Testis (tissue), 3 donors: ENCODE results near the gene CBX7. TPM values are rescaled to one million over a fixed set of nuclear protein-coding genes. Genes with fewer than 3 reads are reported as not detected.
A peak's percentile ranks its signal among the peaks of the same experiment; 100 is the strongest.

Source experiments
- DNase-seq: peaks from one replicate; pipeline ENCODE4 v3.0.0-alpha.2; 2019
- H3K27ac ChIP-seq, 2 donors: fragments of 200-600 bp; sonication (generic); one replicate each; pipeline ENCODE4 v1.5.1; 2019
- H3K27me3 ChIP-seq: fragments of 200-600 bp; sonication (generic); one replicate; pipeline ENCODE4 v1.5.1; 2019
- H3K36me3 ChIP-seq: fragments of 200-600 bp; sonication (generic); one replicate; pipeline ENCODE4 v1.5.1; 2017; ENCODE audit warnings: low read depth; ENCODE audit errors: missing control alignments
- H3K4me1 ChIP-seq: fragments of 200-600 bp; sonication (generic); one replicate; pipeline ENCODE4 v1.5.1; 2019
- H3K4me3 ChIP-seq, 2 donors: fragments of 200-600 bp; sonication (generic); one replicate each; pipeline ENCODE4 v1.5.1; 2017 to 2019
- H3K9me3 ChIP-seq: fragments of 200-600 bp; sonication (generic); one replicate; pipeline ENCODE4 v1.5.1; 2017
- POLR2A ChIP-seq: fragments of 450-650 bp; IDR thresholded peaks from one replicate; pipeline ENCODE4 v1.6.1; 2017; ENCODE audit warnings: antibody characterized with exemption, mild to moderate bottlenecking, moderate library complexity
- WGBS, 2 donors: methylation state at CpG; one replicate each; pipeline ENCODE4 v1.1.5; 2018; 5-methylcytosine and 5-hydroxymethylcytosine counted together
- intact Hi-C: fragments of 100-400 bp; cut with DNase I; formaldehyde crosslinking; loops from one replicate; pipeline ENCODE4 v1.15.1; 2023; ENCODE audit warnings: low total_unique reads
- polyA plus RNA-seq: library from polyadenylated mRNA; stranded (reverse); fragments of 350-450 nt; fragmentation: Illumina TruSeq; extraction: RNeasy Lipid Tissue Mini Kit (QIAGEN cat#74804); gene quantifications from one replicate; pipeline ENCODE4 v1.2.3, GENCODE V29; 2014; ENCODE audit warnings: low read depth, low replicate concordance; ENCODE audit not compliant: insufficient read depth
- total RNA-seq, 2 donors: library from RNA; depleted of rRNA; stranded (reverse); fragments of >200 nt; gene quantifications; one replicate each; pipeline ENCODE4 v1.2.3, GENCODE V29; 2016
- TF ChIP-seq, protein P1 (sequence below), 3 experiments: fragments of 450-650 bp in 2 of 3; fragments of 200-600 bp in 1 of 3; sonication (generic) in 1 of 3; IDR thresholded peaks; one replicate each; pipeline ENCODE4 v1.5.1; 2016 to 2019; ENCODE audit warnings: antibody characterized with exemption in 3 of 3, mild to moderate bottlenecking in 2 of 3, moderate library complexity in 1 of 3

The CBX7 gene
- total and polyA plus RNA-seq, 3 donors from 2014 or later, result 25.7 to 62.8 (median 51.3) TPM

- 76 to 77% methylated on average over 15 to 16 of the region's 16 CpGs for WGBS, 2 donors
- Histone ChIP-seq H3K9me3 (no peaks in the 10 kb centered on the region), H3K36me3 (no peaks in the 10 kb centered on the region), H3K4me1 (peaks cover 24% of the 10 kb centered on the region), H3K27me3 (no peaks in the 10 kb centered on the region), H3K4me3 (no peak overlapping the region), H3K27ac (peak overlapping the region; percentile 97 to 98)
- intact Hi-C loops, result no loop called here
- no peak for TF ChIP-seq POLR2A
- TF ChIP-seq, protein P1, sequence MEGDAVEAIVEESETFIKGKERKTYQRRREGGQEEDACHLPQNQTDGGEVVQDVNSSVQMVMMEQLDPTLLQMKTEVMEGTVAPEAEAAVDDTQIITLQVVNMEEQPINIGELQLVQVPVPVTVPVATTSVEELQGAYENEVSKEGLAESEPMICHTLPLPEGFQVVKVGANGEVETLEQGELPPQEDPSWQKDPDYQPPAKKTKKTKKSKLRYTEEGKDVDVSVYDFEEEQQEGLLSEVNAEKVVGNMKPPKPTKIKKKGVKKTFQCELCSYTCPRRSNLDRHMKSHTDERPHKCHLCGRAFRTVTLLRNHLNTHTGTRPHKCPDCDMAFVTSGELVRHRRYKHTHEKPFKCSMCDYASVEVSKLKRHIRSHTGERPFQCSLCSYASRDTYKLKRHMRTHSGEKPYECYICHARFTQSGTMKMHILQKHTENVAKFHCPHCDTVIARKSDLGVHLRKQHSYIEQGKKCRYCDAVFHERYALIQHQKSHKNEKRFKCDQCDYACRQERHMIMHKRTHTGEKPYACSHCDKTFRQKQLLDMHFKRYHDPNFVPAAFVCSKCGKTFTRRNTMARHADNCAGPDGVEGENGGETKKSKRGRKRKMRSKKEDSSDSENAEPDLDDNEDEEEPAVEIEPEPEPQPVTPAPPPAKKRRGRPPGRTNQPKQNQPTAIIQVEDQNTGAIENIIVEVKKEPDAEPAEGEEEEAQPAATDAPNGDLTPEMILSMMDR (IDR thresholded peaks at IDR 0.05), result no peak
- no peak for DNase-seq
Observed at GRCh38 chr22:39149915-39150847, 2.3 kb downstream of the CBX7 start.

GRCh38 chr22:39148727-39149535 lies 3.5 kb downstream of the CBX7 start:
- intact Hi-C loops, result no loop called here
- peak overlapping the region; percentile 74 to 98 for H3K27ac ChIP-seq
- H3K4me1 ChIP-seq, result peaks cover 33% of the 10 kb centered on the region
- no peaks in the 10 kb centered on the region for H3K36me3 ChIP-seq
- WGBS, 2 donors, result 67 to 69% methylated on average over 5 to 9 of the region's 9 CpGs
- H3K4me3 ChIP-seq, result no peak overlapping the region
- no peak for TF ChIP-seq POLR2A
- TF ChIP-seq, protein P1 (IDR thresholded peaks at IDR 0.05), result no peak
- DNase-seq, result peak; percentile 50
- H3K27me3 ChIP-seq, result no peaks in the 10 kb centered on the region
- H3K9me3 ChIP-seq, result no peaks in the 10 kb centered on the region

DNA sequence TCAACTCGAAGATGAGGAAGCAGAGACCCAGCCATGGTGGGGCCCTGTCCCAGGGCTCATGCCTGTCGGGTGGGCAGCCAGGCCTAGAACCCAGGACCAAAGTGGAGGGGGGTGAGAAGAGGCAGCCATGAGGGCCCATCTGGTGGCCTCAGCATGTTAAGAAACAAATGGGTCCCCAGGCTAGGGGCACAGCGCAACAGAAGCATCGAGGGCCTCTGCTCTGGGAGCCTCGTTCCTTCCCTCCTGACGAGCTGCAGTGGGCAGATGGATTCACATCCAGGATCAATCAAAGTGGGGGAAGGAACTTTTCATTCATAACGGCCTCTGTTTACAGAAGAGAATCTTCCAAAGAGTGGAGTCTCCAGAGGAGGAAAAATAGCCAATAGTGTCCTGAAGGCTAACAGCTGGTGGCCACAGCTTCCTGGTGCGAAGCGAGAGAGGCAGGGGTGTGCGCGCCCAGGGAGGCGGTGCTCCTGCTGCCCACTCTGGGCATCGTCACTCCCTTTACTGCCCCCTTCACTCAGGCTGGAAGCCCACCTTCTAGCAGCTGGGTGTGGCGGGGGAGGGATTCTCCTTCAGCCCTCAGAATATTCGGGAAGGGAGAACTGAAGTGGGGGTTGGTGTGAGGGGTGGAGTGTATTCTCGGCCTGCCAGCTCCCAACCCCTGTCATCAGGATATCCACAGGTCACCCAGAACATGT lies 4.3 kb downstream of the CBX7 start:
- DNase-seq, result no peak
- no peaks in the 10 kb centered on the region for H3K36me3 ChIP-seq
- no peaks in the 10 kb centered on the region for H3K27me3 ChIP-seq
- no peaks in the 10 kb centered on the region for H3K9me3 ChIP-seq
- peaks cover 33% of the 10 kb centered on the region for H3K4me1 ChIP-seq
- peak overlapping the region; percentile 74 to 98 for H3K27ac ChIP-seq
- WGBS, 2 donors, result 76 to 81% methylated on average over 11 to 16 of the region's 16 CpGs
- H3K4me3 ChIP-seq, result no peak overlapping the region
- intact Hi-C loops, result no loop called here
- no peak for TF ChIP-seq POLR2A
- TF ChIP-seq, protein P1 (IDR thresholded peaks at IDR 0.05), result no peak

DNA sequence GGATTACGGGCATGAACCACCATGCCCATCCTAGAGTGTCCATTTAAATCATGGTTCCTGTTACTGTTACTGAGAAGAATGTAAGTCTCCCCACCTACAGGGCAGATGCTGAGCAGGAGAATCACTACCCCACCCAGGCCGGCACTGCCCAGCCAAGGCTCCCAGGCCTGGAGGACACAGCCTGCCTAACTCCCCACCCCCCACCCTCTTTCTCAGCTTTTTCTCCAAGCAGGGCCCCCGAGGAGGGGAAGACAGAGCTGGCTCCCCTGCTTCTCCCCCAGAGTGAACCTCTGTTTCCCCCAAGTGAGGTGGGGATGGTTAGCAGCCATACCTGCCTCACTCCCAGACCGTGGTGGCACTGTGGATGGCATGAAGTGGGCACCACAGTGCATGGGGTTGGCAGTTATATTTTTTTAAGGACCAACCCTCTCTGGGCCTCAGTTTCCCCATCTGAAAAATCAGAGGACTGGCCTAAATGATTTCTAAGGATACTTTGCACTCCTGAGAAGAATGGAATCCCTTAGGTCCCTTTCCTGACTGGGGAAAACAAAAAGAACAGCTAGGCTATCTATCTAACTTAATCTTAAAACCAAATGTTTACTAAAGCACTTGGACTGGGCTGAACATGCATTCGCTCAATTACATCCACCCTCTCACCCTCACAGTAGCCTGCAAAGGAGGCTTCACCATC lies 5.0 kb downstream of the CBX7 start:
- intact Hi-C loops, result no loop called here
- Histone ChIP-seq H3K4me3 (no peak overlapping the region), H3K4me1 (peaks cover 33% of the 10 kb centered on the region), H3K27ac (peak overlapping the region; percentile 74 to 98), H3K9me3 (no peaks in the 10 kb centered on the region), H3K36me3 (no peaks in the 10 kb centered on the region), H3K27me3 (no peaks in the 10 kb centered on the region)
- WGBS, 2 donors, result 56 to 80% methylated on average over 3 to 5 of the region's 5 CpGs
- DNase-seq, result no peak
- TF ChIP-seq, protein P1 (IDR thresholded peaks at IDR 0.05), result no peak
- no peak for TF ChIP-seq POLR2A
